GM13977 (cell line): ENCODE measurements around the gene ARL14EP.

Experiments
- DNase-seq: peaks from one replicate; pipeline ENCODE4 v3.0.0; 2012; ENCODE audit warnings: low spot score
- CTCF ChIP-seq: IDR thresholded peaks from 2 replicates; pipeline ENCODE4 v1.5.1; 2012; ENCODE audit warnings: mild to moderate bottlenecking, control low read depth; ENCODE audit not compliant: insufficient read depth; ENCODE audit errors: extremely low read depth, missing control alignments
- in situ Hi-C: fragments of 300-500 bp; cut with MboI; formaldehyde crosslinking; loops from one replicate; pipeline ENCODE4 v1.12.0; 2022; ENCODE audit warnings: low sequenced_read_pairs, low pct_unique_long_range_greater_than_20kb, mixed read lengths, inconsistent platforms; ENCODE audit not compliant: unreplicated experiment

ARL14EP gene

GRCh38 chr11:30342736-30343166, 19.8 kb downstream of the ARL14EP start:
- peak; percentile 62 for DNase-seq
- no peak for TF ChIP-seq CTCF
- in situ Hi-C loops: no loop called here

- in situ Hi-C loops: no loop called here
- DNase-seq: no peak
- no peak for TF ChIP-seq CTCF
Observed at GRCh38 chr11:30344085-30344484, 21.2 kb downstream of the ARL14EP start.

- no peak for DNase-seq
- TF ChIP-seq CTCF: no peak
- in situ Hi-C loops: no loop called here
Observed at GRCh38 chr11:30345644-30346043, 22.7 kb downstream of the ARL14EP start.

- in situ Hi-C loops: no loop called here
Observed at GRCh38 chr11:30346068-30346688, 23.3 kb downstream of the ARL14EP start.

GRCh38 chr11:30348035-30348434, 25.1 kb downstream of the ARL14EP start:
- DNase-seq: no peak
- in situ Hi-C loops: no loop called here
- TF ChIP-seq CTCF: no peak

More at GRCh38 chr11:30346068-30346688, 23.3 kb downstream of the ARL14EP start:
- peak; percentile 62 for TF ChIP-seq CTCF
- DNase-seq: peak; percentile 24

- in situ Hi-C loops: loop anchor here (10.0 kb wide), 1 partner anchor 565 kb away; no protein-coding TSS in a partner anchor
- no peak for TF ChIP-seq CTCF
- DNase-seq: no peak
Observed at GRCh38 chr11:30349885-30350284, 27.0 kb downstream of the ARL14EP start.
